ENCODE data around the gene RPRM.
"Not testable (repeated sequence)": the region's sequence is repeated elsewhere in the genome, so short reads cannot be mapped to it uniquely, and the experiment has no call there.

Gene RPRM

GRCh38 chr2:153478289-153479261 lies at the start of gene RPRM:
RPRM (minus strand) TSS chr2:153478762; CDS start chr2:153478565, 197 bp downstream.
- DNase-seq, result peak; percentile 55

GRCh38 chr2:153519257-153519875 lies 40.8 kb upstream of the RPRM start:
- peak; percentile 50 for DNase-seq

GRCh38 chr2:153512331-153512730 lies 33.8 kb upstream of the RPRM start:
- no peak for DNase-seq

GRCh38 chr2:153510996-153511395 lies 32.4 kb upstream of the RPRM start:
- DNase-seq, result no peak

GRCh38 chr2:153509133-153509532 lies 30.6 kb upstream of the RPRM start:
- no peak for DNase-seq

GRCh38 chr2:153506499-153506898 lies 27.9 kb upstream of the RPRM start:
- not testable (repeated sequence) for DNase-seq

GRCh38 chr2:153499439-153499838 lies 20.9 kb upstream of the RPRM start:
- DNase-seq, result no peak

- DNase-seq, result no peak
These were observed 19.5 kb upstream of the RPRM start for GRCh38 chr2:153497938-153498629.

- no peak for DNase-seq
These were observed 17.2 kb upstream of the RPRM start for GRCh38 chr2:153495725-153496124.

- no peak for DNase-seq
These were observed 9.5 kb upstream of the RPRM start for GRCh38 chr2:153488072-153488471.

- DNase-seq, result no peak
These were observed 8.9 kb upstream of the RPRM start for GRCh38 chr2:153487448-153487847.

- no peak for DNase-seq
These were observed 1.0 kb upstream of the RPRM start for GRCh38 chr2:153479573-153479972.

- no peak for DNase-seq
These were observed 800 bp downstream of the RPRM start for GRCh38 chr2:153477636-153478288.

GRCh38 chr2:153476816-153477635 lies 1.5 kb downstream of the RPRM start:
- no peak for DNase-seq

- no peak for DNase-seq
These were observed 2.1 kb downstream of the RPRM start for GRCh38 chr2:153476491-153476815.

- DNase-seq, result no peak
These were observed 3.6 kb downstream of the RPRM start for GRCh38 chr2:153474876-153475435.

GRCh38 chr2:153474407-153474806 lies 4.2 kb downstream of the RPRM start:
- no peak for DNase-seq

- no peak for DNase-seq
These were observed 7.7 kb downstream of the RPRM start for GRCh38 chr2:153470867-153471266.

GRCh38 chr2:153464395-153464794 lies 14.2 kb downstream of the RPRM start:
- no peak for DNase-seq

GRCh38 chr2:153462338-153462859 lies 16.2 kb downstream of the RPRM start:
- DNase-seq, result no peak

- no peak for DNase-seq
These were observed 17.1 kb downstream of the RPRM start for GRCh38 chr2:153461453-153461852.

GRCh38 chr2:153455861-153456260 lies 22.7 kb downstream of the RPRM start:
- DNase-seq, result no peak
